HepG2 (cell line): Measurements from ENCODE around the gene EML2.

Experiments used
- CTCF ChIP-seq: sonication (generic); formaldehyde crosslinking; IDR thresholded peaks from 2 replicates; pipeline ENCODE4 v1.5.0; 2020; ENCODE audit warnings: mild to moderate bottlenecking, missing genetic modification reagents, moderate library complexity
- GLI4 ChIP-seq: sonication (generic); formaldehyde crosslinking; IDR thresholded peaks from 2 replicates; pipeline ENCODE4 v1.5.1; 2020; ENCODE audit warnings: missing genetic modification reagents, mild to moderate bottlenecking, moderate library complexity, borderline replicate concordance
- IRF9 ChIP-seq: sonication (generic); formaldehyde crosslinking; IDR thresholded peaks from 2 replicates; pipeline ENCODE4 v1.8.0; 2022; ENCODE audit warnings: missing genetic modification reagents, mild to moderate bottlenecking, borderline replicate concordance
- PITX1 ChIP-seq: sonication (generic); formaldehyde crosslinking; IDR thresholded peaks from 2 replicates; pipeline ENCODE4 v1.5.1; 2020; ENCODE audit warnings: mild to moderate bottlenecking, missing genetic modification reagents
- RFX5 ChIP-seq: IDR thresholded peaks from 2 replicates; pipeline ENCODE4 v1.6.1; 2011; ENCODE audit warnings: low read depth, low read length, improper control_type of control experiment
- TAF1 ChIP-seq: sonication (generic); formaldehyde crosslinking; IDR thresholded peaks from 2 replicates; pipeline ENCODE4 v1.4.0; 2020; ENCODE audit warnings: missing genetic modification reagents
- TBP ChIP-seq: sonication (generic); formaldehyde crosslinking; IDR thresholded peaks from 2 replicates; pipeline ENCODE4 v1.5.0; 2020; ENCODE audit warnings: missing genetic modification reagents
- TCF12 ChIP-seq, 2 experiments: fragments of 450-650 bp in 1 of 2; sonication (generic) in 1 of 2; formaldehyde crosslinking in 1 of 2; IDR thresholded peaks; 2 replicates each; pipeline versions ENCODE4 v1.6.1 to v1.8.0; 2017 to 2022; ENCODE audit warnings: antibody characterized with exemption in 1 of 2, mild to moderate bottlenecking in 1 of 2, missing genetic modification reagents in 1 of 2, moderate library complexity in 1 of 2
- ZNF124 ChIP-seq: sonication (generic); formaldehyde crosslinking; IDR thresholded peaks from 2 replicates; pipeline ENCODE4 v1.4.0; 2020; ENCODE audit warnings: missing genetic modification reagents
- ZNF646 ChIP-seq: sonication (generic); formaldehyde crosslinking; IDR thresholded peaks from 2 replicates; pipeline ENCODE4 v1.9.0; 2021; ENCODE audit warnings: mild to moderate bottlenecking, missing genetic modification reagents
- TF ChIP-seq, protein P1 (sequence below): sonication (generic); formaldehyde crosslinking; conservative IDR thresholded peaks from 2 replicates; pipeline ENCODE4 v1.5.0; 2020; ENCODE audit warnings: missing genetic modification reagents
- TF ChIP-seq, protein P2 (sequence below): sonication (generic); formaldehyde crosslinking; IDR thresholded peaks from 2 replicates; pipeline ENCODE4 v1.4.0; 2020; ENCODE audit warnings: missing genetic modification reagents

DNA sequence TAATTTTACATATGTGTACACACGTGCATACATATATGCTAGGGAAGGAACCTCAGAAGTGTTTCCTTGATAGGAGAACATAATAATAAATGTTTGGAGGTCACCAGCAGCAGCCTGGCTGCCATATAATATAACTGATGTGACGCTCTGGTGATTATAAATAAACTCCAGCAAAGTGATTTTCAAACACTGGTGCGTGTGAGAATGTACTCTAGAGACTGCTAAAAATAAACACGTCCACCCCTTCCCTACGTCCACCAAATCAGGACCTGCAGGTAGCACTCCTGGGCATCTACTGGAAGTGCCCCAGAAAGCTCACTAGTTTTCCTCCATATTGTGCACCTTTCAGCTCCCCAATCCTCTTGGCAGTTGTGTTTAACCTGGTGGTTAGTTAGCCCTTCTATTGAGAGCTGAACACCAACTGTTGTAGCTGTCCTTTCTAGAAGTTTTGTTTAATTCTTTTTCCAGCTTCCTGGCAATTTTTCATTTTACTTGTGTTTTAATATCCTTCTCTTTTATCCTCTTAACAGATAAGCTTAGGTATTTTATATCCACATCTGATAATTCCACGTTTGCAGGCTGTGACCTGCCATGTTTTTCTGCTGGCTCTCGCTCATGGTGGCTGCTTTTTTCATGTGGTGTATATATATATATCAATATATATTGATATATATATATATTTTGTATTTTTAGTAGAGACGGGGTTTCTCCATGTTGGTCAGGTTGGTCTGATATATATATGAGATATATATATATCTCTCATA, 67.6 kb downstream of the EML2 start:
- TF ChIP-seq TAF1 (no peak), GLI4 (CRISPR knock-in tag) (no peak), IRF9 (CRISPR knock-in tag) (no peak), CTCF (no peak), PITX1 (CRISPR knock-in tag) (no peak), ZNF124 (CRISPR knock-in tag) (no peak), ZNF646 (CRISPR knock-in tag) (no peak), RFX5 (no peak), TBP (CRISPR knock-in tag) (no peak), TCF12 (IDR thresholded peaks at IDR 0.05) (no peak), TCF12 (CRISPR knock-in tag; IDR thresholded peaks at IDR 0.05) (no peak)
- TF ChIP-seq, protein P1, sequence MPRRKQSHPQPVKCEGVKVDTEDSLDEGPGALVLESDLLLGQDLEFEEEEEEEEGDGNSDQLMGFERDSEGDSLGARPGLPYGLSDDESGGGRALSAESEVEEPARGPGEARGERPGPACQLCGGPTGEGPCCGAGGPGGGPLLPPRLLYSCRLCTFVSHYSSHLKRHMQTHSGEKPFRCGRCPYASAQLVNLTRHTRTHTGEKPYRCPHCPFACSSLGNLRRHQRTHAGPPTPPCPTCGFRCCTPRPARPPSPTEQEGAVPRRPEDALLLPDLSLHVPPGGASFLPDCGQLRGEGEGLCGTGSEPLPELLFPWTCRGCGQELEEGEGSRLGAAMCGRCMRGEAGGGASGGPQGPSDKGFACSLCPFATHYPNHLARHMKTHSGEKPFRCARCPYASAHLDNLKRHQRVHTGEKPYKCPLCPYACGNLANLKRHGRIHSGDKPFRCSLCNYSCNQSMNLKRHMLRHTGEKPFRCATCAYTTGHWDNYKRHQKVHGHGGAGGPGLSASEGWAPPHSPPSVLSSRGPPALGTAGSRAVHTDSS, result no peak
- TF ChIP-seq, protein P2, sequence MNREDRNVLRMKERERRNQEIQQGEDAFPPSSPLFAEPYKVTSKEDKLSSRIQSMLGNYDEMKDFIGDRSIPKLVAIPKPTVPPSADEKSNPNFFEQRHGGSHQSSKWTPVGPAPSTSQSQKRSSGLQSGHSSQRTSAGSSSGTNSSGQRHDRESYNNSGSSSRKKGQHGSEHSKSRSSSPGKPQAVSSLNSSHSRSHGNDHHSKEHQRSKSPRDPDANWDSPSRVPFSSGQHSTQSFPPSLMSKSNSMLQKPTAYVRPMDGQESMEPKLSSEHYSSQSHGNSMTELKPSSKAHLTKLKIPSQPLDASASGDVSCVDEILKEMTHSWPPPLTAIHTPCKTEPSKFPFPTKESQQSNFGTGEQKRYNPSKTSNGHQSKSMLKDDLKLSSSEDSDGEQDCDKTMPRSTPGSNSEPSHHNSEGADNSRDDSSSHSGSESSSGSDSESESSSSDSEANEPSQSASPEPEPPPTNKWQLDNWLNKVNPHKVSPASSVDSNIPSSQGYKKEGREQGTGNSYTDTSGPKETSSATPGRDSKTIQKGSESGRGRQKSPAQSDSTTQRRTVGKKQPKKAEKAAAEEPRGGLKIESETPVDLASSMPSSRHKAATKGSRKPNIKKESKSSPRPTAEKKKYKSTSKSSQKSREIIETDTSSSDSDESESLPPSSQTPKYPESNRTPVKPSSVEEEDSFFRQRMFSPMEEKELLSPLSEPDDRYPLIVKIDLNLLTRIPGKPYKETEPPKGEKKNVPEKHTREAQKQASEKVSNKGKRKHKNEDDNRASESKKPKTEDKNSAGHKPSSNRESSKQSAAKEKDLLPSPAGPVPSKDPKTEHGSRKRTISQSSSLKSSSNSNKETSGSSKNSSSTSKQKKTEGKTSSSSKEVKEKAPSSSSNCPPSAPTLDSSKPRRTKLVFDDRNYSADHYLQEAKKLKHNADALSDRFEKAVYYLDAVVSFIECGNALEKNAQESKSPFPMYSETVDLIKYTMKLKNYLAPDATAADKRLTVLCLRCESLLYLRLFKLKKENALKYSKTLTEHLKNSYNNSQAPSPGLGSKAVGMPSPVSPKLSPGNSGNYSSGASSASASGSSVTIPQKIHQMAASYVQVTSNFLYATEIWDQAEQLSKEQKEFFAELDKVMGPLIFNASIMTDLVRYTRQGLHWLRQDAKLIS (CRISPR knock-in tag), result no peak
